Erythroblast (primary cell): ENCODE data around the gene CATSPERD.

Experiments
- GATA1 ChIP-seq: IDR thresholded peaks from 2 replicates; pipeline ENCODE4 v1.6.1; 2011; ENCODE audit warnings: low read depth, mild to moderate bottlenecking, control low read depth, low read length, moderate library complexity
- POLR2A ChIP-seq: IDR thresholded peaks from 2 replicates; pipeline ENCODE4 v1.6.1; 2011; ENCODE audit warnings: mild to moderate bottlenecking, low read length

DNA sequence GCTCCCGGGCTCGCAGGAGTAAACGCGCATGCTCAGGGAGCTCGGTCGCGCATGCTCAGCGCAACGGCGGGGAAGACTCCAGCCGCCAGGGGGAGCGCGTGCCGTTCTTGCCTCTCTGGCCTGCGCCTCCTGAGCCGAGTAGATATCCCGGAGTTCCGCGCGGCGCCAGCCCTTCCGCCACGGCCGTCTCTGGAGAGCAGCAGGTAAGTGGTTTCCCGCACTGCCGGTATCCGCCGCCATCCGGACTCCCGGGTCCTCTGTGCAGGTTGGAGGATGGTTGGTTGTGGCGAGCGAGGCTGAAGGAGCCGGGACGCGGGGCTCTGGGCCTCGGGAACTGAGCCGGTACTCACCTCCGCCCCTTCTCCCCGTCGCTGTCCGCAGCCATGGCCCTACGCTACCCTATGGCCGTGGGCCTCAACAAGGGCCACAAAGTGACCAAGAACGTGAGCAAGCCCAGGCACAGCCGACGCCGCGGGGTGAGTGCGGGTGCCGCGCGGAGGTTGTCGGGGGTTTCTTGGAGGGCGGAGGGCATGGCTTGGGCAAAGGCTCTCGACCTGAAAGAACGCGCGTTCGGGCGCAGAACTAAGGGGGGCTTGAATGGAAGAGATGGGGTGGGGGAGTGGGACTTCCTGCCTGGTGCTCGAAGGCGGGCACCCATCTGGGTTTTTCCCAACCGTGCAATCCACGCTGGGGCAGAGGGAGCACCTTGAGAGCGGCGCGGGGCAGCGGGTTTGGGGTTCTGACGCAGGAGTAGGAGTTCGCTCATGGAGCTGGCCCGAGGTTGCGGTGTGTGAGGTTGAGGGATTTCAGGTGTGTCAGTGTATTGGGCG is 30.1 kb upstream of the CATSPERD start, which contains the start of gene RPL36:
- TF ChIP-seq POLR2A (peak; percentile 99), GATA1 (no peak)
